Measurements from ENCODE around the gene GPC6.

Gene GPC6

DNA sequence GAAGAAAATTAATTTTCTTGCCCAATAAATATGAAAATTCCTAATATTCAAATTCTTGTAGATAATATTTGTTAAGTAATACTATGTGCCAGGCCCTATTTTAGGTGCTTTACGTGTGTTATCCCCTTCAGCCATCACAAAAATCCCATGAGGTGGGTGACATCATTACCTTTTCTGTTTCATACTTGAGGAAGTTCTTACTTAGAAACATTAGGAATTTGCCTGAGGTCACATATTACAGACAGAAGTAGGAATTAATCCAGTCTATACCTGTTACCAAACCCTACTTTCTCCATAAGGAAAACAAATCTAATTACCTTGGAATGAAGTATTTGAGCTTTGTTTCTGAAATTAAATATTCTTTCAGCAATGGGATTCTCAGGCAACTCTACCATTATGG lies 336.1 kb downstream of the GPC6 start:
- no peak overlapping the region for H3K27ac ChIP-seq (ENCODE audit: low read length)
- H3K4me2 ChIP-seq (ENCODE audit: low read length) = no peak overlapping the region

DNA sequence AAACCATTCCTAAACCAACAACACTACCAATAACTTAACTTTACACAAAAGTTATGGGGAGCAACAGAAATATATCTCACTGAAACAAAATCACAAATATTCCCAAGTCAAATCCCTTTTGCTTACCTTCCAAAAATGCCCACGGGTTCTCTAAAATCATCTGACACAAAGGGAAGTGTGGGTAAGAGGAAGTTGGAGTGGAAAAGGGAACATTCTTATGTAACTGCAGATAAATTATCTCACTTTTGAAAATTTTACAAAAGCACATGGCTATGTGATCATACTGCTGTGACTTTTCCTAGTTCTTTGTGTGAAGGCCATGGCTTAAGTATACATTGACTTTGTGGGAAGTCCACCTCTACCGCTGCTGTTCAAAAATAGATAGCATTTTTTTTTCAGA lies 350.5 kb downstream of the GPC6 start:
- Histone ChIP-seq H3K4me1 (ENCODE audit: low read length) (no peaks in the 10 kb centered on the region), H3K4me2 (ENCODE audit: low read length) (no peak overlapping the region), H3K79me2 (ENCODE audit: low read length) (no peaks in the 10 kb centered on the region), H3K9ac (ENCODE audit: low read length) (no peak overlapping the region), H4K20me1 (ENCODE audit: insufficient read depth, low read length) (no peaks in the 10 kb centered on the region), H3K4me3 (ENCODE audit: low read length) (no peak overlapping the region), H3K9me3 (ENCODE audit: insufficient read depth, low read length) (no peaks in the 10 kb centered on the region), H2AFZ (ENCODE audit: low read depth, low read length) (no peak overlapping the region), H3K36me3 (replicated peaks; ENCODE audit: low read depth, low read length) (no peaks in the 10 kb centered on the region), H3K27me3 (ENCODE audit: low read depth, low read length) (no peaks in the 10 kb centered on the region), H3K27ac (ENCODE audit: low read length) (no peak overlapping the region)
- TF ChIP-seq, protein P1, sequence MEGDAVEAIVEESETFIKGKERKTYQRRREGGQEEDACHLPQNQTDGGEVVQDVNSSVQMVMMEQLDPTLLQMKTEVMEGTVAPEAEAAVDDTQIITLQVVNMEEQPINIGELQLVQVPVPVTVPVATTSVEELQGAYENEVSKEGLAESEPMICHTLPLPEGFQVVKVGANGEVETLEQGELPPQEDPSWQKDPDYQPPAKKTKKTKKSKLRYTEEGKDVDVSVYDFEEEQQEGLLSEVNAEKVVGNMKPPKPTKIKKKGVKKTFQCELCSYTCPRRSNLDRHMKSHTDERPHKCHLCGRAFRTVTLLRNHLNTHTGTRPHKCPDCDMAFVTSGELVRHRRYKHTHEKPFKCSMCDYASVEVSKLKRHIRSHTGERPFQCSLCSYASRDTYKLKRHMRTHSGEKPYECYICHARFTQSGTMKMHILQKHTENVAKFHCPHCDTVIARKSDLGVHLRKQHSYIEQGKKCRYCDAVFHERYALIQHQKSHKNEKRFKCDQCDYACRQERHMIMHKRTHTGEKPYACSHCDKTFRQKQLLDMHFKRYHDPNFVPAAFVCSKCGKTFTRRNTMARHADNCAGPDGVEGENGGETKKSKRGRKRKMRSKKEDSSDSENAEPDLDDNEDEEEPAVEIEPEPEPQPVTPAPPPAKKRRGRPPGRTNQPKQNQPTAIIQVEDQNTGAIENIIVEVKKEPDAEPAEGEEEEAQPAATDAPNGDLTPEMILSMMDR (IDR thresholded peaks at IDR 0.05; ENCODE audit: low read depth, low read length) = no peak
- TF ChIP-seq EZH2phosphoT487 (IDR thresholded peaks at IDR 0.05; ENCODE audit: low read depth) = no peak

More for the DNA sequence above, 336.1 kb downstream of the GPC6 start:
- H3K36me3 ChIP-seq (replicated peaks; ENCODE audit: low read depth, low read length) = no peaks in the 10 kb centered on the region
- H3K9me3 ChIP-seq (ENCODE audit: insufficient read depth, low read length) = no peaks in the 10 kb centered on the region
- no peak overlapping the region for H3K4me3 ChIP-seq (ENCODE audit: low read length)
- H3K79me2 ChIP-seq (ENCODE audit: low read length) = no peaks in the 10 kb centered on the region
- no peak for TF ChIP-seq EZH2phosphoT487 (IDR thresholded peaks at IDR 0.05; ENCODE audit: low read depth)
- TF ChIP-seq, protein P1 (IDR thresholded peaks at IDR 0.05; ENCODE audit: low read depth, low read length) = no peak
- no peak overlapping the region for H2AFZ ChIP-seq (ENCODE audit: low read depth, low read length)
- H4K20me1 ChIP-seq (ENCODE audit: insufficient read depth, low read length) = no peaks in the 10 kb centered on the region
- H3K9ac ChIP-seq (ENCODE audit: low read length) = no peak overlapping the region
- H3K4me1 ChIP-seq (ENCODE audit: low read length) = no peaks in the 10 kb centered on the region
- no peaks in the 10 kb centered on the region for H3K27me3 ChIP-seq (ENCODE audit: low read depth, low read length)

DNA sequence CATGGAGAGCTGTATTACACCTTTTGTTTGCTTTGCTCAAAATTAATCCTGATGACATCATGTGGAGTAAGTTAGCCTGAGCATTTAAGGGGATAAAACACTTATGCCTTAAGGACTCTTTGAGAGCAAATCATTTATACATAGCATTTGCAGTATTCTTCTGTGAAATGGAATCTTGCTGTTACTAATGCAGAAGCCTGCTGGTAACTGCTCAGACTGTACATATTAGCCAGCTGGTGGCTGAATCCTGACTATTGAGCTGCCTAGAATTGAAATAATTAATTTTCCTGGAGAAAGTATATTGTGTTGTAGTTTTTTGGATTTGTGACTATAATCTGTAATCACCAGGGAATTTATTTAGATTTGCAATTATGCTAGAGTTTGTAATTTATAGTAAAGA lies 363.2 kb downstream of the GPC6 start:
- no peak for TF ChIP-seq EZH2phosphoT487 (IDR thresholded peaks at IDR 0.05; ENCODE audit: low read depth)
- TF ChIP-seq, protein P1 (IDR thresholded peaks at IDR 0.05; ENCODE audit: low read depth, low read length) = no peak
- Histone ChIP-seq H3K4me2 (ENCODE audit: low read length) (no peak overlapping the region), H3K27ac (ENCODE audit: low read length) (no peak overlapping the region), H2AFZ (ENCODE audit: low read depth, low read length) (no peak overlapping the region), H3K4me1 (ENCODE audit: low read length) (no peaks in the 10 kb centered on the region), H3K27me3 (ENCODE audit: low read depth, low read length) (no peaks in the 10 kb centered on the region), H3K9me3 (ENCODE audit: insufficient read depth, low read length) (no peaks in the 10 kb centered on the region), H3K79me2 (ENCODE audit: low read length) (no peaks in the 10 kb centered on the region), H4K20me1 (ENCODE audit: insufficient read depth, low read length) (no peaks in the 10 kb centered on the region), H3K36me3 (replicated peaks; ENCODE audit: low read depth, low read length) (no peaks in the 10 kb centered on the region), H3K9ac (ENCODE audit: low read length) (no peak overlapping the region), H3K4me3 (ENCODE audit: low read length) (no peak overlapping the region)

DNA sequence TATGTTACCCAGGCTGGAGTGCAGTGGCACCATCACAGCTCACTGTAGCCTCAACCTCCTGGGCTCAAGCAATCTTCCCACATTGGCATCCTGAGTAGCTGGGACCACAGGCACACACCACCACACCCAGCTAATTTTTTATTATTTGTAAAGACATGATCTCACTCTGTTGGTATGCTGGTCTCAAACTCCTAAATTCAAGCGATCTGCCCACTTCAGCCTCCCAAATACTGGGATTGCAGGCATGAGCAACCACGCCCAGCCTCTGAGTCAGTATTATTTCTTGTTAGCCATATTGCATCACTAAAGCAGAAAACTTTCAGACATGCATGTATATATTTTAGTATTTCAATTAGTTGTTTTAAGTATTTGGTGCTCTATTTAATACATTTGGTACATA lies 376.4 kb downstream of the GPC6 start:
- no peak overlapping the region for H3K4me2 ChIP-seq (ENCODE audit: low read length)
- H4K20me1 ChIP-seq (ENCODE audit: insufficient read depth, low read length) = no peaks in the 10 kb centered on the region
- H2AFZ ChIP-seq (ENCODE audit: low read depth, low read length) = no peak overlapping the region
- H3K4me1 ChIP-seq (ENCODE audit: low read length) = no peaks in the 10 kb centered on the region
- H3K9me3 ChIP-seq (ENCODE audit: insufficient read depth, low read length) = no peaks in the 10 kb centered on the region
- no peak overlapping the region for H3K27ac ChIP-seq (ENCODE audit: low read length)
- no peaks in the 10 kb centered on the region for H3K79me2 ChIP-seq (ENCODE audit: low read length)
- no peak overlapping the region for H3K4me3 ChIP-seq (ENCODE audit: low read length)
- TF ChIP-seq, protein P1 (IDR thresholded peaks at IDR 0.05; ENCODE audit: low read depth, low read length) = no peak
- no peak for TF ChIP-seq EZH2phosphoT487 (IDR thresholded peaks at IDR 0.05; ENCODE audit: low read depth)
- no peak overlapping the region for H3K9ac ChIP-seq (ENCODE audit: low read length)
- no peaks in the 10 kb centered on the region for H3K27me3 ChIP-seq (ENCODE audit: low read depth, low read length)
- no peaks in the 10 kb centered on the region for H3K36me3 ChIP-seq (replicated peaks; ENCODE audit: low read depth, low read length)
